GM19455 (cell line): ENCODE data around the gene TPM2.

Experiments
- ATAC-seq: cut with Tn5 transposase; IDR thresholded peaks from one replicate; pipeline ENCODE4 v1.9.1; 2021; ENCODE audit not compliant: unreplicated experiment

The TPM2 gene

DNA sequence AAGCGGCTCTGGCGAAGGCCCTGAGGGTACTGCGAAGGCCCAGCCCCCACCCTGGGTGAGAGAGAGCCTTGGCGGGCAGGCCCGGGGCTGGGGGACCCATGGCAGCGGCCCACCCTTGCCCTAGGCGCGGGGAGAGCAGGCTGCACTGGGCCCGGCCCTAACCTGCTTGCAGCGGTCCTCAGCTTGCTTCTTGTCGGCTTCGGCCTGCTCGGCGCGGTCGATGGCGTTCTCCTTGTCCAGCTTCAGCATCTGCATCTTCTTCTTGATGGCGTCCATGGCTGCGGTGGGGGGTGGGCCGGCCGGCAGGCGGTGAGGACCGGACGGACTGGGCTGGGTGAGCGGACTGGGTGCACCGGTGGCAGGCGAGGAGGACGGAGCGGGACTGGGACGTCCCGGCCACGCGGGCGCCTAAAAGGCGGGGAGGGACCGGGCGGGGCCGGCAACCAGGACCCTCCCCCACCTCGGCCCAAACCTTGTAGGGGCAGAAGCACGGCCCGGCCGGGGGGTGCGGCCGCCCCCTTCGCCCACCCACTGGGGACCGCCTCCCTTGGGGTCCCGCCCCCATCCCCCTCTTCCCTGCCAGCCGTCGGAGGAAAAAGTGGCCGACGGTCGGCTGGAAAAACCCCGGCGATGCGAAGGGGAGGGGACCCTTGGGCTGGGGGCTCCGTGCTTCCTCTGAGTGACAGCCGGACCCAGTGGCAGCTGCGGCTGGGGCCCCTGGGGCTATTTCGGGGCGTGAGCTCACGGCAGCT is at the start of gene TPM2:
Gene TPM2, minus strand, starts transcription at position 384 of the 752 bp plus-strand sequence. Its CDS starts 108 bp downstream, at position 276.
- ATAC-seq, result no peak

DNA sequence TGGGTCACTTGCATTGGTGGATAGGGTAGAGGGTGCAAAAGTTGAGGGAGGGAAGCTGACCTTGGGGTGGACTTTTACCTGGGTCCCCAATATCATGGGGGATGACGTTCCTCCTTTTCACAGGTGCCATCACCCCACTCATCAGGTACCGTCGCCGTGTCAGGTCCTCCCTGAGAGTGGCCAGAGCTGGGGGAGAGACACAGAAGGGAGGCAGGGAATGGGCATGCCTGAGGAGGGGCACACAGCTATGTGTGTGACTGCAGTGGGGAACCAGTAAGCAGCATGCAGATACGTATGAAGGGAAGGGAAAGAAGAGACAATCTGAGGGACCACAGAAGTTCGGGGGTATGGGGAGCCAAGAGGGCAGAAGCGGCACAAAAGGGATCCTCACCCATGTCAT is 49.2 kb upstream of the TPM2 start:
- ATAC-seq, result no peak

DNA sequence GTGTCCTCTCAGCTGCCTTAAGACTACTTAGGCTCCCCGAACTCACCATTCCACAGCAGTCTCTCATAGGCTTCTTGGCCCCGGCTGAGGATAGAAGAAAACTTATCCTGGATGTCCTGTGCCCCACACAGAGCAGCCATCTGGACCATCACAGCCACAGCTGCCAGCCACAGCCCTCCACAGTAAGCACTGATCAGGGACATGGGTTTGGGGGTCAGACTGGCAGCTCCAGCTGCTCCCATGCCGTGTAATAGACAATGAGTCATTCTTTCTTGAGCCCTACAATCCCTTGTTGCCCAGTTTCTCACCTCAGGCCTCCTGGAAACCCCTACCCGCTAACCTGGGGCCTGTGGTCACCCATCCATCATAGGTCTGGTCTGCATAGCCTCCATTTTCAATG is 48.5 kb upstream of the TPM2 start:
- ATAC-seq, result no peak

DNA sequence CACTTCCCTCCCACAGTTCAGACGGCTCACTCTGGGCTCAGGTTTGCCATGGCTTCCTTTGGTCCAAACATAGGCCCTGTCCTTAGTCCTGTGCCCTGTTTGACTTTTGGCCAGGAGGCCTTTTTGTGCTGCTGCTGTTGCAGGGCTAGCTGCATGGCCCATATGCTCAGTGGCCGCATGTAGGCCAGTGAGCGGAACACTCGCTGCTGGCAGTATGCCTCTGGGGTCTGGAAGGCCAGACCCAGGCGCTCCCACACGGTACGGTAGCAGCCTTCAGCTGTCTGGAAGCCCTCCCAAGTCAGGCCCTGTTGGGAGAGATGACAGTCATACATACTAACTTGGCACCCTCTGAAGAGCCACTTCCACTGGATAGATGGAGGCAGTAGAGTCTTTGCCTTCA is 47.4 kb upstream of the TPM2 start:
- ATAC-seq, result no peak

- ATAC-seq, result no peak
Observed at GRCh38 chr9:35736201-35736633, 46.5 kb upstream of the TPM2 start.

- ATAC-seq, result no peak
Observed at GRCh38 chr9:35734096-35734495, 44.4 kb upstream of the TPM2 start.

DNA sequence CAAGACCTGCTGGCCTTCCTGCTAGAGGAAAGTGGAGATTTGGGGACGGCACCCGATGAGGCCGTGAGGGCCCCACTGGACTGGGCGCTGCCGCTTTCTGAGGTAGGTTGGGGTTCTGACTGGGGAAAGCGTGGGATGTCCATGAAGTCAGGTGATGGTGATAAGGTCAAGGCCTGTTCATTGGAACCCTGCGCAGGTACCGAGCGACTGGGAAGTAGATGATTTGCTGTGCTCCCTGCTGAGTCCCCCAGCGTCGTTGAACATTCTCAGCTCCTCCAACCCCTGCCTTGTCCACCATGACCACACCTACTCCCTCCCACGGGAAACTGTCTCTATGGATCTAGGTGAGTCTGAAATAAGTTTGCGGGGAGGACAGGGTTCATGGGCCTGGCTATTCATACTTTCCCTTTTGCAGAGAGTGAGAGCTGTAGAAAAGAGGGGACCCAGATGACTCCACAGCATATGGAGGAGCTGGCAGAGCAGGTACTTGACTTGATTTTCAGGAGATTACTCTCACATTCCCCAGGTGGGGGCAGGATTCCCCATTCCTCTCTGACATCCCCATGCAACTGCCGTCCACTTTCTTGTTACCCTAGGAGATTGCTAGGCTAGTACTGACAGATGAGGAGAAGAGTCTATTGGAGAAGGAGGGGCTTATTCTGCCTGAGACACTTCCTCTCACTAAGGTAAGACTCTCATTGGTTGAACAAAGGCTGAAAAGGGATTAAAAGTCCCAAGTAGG is 43.2 kb upstream of the TPM2 start:
- ATAC-seq, result peak; percentile 13

- ATAC-seq, result peak; percentile 83
Observed at GRCh38 chr9:35732185-35732799, 42.6 kb upstream of the TPM2 start, which contains the start of the genes CREB3 and TLN1. CREB3 (plus strand) TSS chr9:35732666; CDS start chr9:35732773, 107 bp downstream. TLN1 (minus strand) TSS chr9:35732195; CDS start chr9:35725694, 6,501 bp downstream.

DNA sequence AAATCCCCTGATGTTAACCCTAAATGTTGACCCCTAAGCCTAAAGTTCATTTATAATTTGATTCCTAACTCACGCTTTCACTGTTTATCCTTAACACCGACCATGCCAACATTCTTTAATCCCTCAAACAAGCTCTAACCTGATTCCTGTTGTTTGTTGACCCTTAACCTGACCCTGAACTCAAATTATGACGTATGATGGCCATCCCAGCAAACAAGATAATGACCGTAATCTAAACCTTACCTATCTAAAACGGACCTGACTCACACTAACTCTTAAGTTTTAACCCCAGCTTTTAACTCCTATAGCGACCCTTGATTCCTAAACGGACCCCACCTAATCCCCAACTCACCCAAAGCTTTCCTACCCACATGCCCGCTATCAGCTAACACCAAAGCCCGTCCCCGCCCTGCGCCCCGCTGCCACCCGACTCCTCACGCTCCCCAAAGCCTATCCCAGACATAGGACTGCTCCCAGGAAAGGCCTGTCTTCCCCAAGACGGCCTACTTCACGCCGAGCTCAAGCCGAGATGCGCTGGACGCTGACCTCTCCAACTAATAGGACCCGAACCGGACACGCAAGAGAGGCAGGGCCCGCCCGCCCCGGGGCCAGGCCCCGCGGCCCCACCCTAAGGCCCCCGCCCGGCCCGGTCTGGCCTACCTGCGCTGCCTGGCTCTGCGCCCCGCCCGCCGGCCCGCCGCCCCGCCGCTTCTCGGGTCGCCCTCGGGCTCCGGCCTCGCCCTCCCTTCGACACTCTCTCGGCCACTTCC is 41.9 kb upstream of the TPM2 start:
- peak; percentile 0 for ATAC-seq

GRCh38 chr9:35730486-35730854 is 40.7 kb upstream of the TPM2 start:
- no peak for ATAC-seq

GRCh38 chr9:35729700-35730485 is 40.2 kb upstream of the TPM2 start:
- no peak for ATAC-seq

DNA sequence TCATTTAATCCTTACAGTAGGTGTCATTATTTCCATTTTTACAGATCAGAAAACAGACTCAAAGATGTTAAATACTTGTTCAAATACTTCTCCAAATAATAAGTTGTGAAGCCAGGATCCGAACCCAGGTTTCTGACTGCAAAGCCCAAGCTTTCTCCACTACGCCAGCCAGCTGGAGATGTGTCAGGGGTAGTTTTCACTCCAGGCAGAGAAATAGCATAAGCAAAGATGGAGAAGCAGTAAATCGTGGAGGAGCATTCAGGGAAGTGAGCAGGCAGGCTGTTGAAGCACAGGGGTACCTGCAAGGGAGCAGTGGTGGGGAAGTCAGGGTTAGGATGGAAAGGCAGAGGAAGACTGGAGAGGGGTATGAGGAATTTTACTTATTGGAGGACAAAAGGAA is 39.4 kb upstream of the TPM2 start:
- ATAC-seq, result no peak

- ATAC-seq, result no peak
Observed at GRCh38 chr9:35728041-35728971, 38.6 kb upstream of the TPM2 start.

GRCh38 chr9:35727676-35728040 is 37.9 kb upstream of the TPM2 start:
- no peak for ATAC-seq

DNA sequence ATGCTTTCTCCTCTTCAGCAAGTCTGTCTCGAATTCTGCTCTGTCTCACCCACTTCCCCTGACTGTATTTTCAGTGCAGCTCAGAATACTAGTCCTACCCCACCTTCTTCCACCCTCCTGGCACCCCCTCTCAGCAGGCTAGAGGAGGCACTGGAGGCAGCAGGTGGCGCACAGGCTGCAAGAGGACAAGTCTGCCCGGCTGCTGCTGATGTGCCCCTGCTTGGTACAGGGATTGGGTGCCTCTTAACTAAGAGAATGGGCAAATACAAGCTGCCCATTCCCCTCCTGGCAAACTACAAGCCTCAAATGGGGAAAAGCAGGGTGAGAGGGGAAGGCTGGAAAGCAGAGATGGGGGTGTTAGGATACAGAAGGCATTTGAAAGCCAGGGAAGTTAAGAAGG is 37.2 kb upstream of the TPM2 start:
- no peak for ATAC-seq

DNA sequence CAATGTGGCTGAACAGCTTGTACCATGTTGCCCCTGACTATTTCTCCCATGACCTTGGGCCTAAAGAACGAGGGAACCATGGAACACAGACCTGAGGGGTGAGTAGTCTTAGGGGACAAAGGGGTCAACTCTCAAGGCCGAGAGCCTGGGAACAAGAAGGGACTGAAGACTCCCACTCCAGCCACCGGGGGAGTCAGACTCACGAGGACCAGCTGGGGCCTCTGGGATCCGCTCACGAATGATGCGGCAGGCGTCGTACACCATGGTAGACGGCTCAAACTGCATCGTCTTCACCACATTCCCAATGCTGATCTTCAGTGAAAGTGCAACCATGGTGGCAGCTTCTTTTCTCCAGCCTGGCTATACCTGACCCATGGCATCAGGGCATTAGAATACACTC is 35.6 kb upstream of the TPM2 start:
- no peak for ATAC-seq

GRCh38 chr9:35723908-35724307 is 34.2 kb upstream of the TPM2 start:
- ATAC-seq, result no peak

DNA sequence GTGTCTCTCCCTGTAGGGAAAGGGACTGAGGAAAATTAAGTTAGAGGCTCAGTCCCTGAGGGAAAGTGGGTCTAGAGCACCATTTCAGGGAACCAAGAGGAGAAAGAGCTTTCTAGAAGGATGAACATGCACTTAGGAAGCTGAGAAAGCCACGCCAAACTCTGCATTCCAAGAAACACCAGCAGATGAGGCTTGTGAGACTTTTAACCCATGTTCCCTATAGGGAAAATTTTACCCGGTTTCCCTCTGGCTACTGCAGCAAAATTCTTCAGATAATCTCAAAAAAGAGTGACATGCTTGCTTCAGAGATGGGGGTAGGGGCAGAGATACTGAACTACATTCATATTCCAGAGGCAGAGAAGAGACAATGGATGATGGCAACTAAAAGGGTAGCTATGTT is 33.7 kb upstream of the TPM2 start:
- no peak for ATAC-seq

- ATAC-seq, result no peak
Observed at GRCh38 chr9:35719546-35719945, 29.8 kb upstream of the TPM2 start.
